Suppressor macrophage treated with lipopolysaccharide for 4 hours (primary cell): Measurements from ENCODE around the gene REPIN1.
A peak's percentile ranks its signal among the peaks of the same experiment; 100 is the strongest.

ENCODE experiments used
- DNase-seq: peaks from one replicate; pipeline ENCODE4 v3.0.0-alpha.2; 2020

The REPIN1 gene

GRCh38 chr7:150361402-150361801 lies 7.2 kb upstream of the REPIN1 start:
- no peak for DNase-seq

DNA sequence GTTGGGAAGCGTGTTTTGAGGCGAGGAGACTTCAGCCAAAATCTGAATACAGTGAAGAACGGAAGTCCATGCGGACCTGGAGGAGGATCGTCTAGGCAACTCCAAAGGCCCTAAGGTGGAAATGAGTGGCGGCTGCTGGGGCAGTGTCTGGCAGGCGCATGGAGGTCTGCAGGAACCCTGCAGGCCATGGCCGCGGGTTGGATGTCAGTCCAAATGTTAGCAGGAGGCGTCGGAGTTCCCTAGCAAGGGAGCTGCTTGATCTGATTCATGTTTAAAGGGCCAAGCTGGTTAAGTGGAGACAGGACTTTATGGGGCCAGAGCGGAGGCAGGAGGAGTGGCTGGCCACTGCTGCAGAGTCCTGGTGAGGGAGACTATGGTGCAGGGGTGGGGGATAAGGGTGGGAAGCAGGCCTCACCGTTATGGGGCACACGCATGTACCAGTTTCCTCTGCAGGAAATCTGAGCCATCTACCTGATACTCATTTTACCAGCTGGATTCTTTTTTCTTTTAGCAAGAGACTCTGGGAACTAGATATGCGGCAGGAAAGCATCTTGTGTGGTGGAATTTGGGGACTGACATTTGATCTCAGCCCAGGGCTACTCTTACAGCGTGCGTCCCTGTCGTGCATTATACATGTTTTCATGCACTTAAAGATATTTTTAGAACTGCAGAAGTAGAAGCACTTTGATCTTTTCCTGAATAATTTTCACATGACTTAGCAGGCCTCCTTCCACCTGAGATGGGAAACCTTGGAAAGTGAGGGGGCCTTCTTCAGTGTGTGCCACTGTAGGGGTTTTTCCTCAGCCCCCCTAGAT lies 6.6 kb upstream of the REPIN1 start:
- DNase-seq: no peak

GRCh38 chr7:150363370-150363769 lies 5.3 kb upstream of the REPIN1 start:
- DNase-seq: no peak

GRCh38 chr7:150363872-150364271 lies 4.8 kb upstream of the REPIN1 start:
- DNase-seq: peak; percentile 83

GRCh38 chr7:150365194-150365593 lies 3.4 kb upstream of the REPIN1 start:
- no peak for DNase-seq

DNA sequence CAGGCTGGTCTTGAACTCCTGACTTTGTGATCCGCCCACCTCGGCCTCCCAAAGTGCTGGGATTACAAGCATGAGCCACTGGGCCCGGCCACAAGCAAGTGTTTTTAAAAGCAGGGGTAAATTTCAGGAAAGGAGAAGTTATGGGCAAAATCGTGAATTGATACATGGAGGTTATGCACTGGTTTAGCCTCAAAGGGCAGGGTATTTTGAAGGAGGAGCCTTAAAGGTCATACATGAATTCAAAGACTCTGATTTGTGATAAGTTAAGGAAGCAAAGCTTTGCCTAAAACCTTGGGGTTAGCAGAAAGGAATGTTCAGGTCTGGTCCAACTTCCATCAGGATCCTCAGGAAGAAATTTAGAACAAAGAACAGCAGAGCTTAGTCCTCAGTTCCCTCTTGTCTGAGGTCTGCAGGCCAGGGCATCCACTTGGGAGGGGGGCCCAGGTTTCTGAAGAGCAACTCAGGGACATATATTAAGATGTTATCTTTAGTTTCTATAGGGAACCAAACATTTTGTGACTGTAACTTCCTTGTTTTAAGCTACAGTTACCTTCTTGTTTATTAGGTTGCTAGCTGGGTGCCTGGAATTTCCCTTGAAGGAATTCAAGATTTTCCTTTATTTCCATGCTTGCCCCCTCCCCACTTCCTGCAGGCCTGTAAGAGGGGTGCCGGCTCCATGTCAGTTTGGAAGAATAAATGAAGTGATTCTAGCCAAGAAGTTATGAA lies 2.8 kb upstream of the REPIN1 start:
- DNase-seq: peak; percentile 62

- no peak for DNase-seq
These were observed 936 bp upstream of the REPIN1 start for GRCh38 chr7:150367677-150368095.

- peak; percentile 41 for DNase-seq
These were observed 494 bp downstream of the REPIN1 start for GRCh38 chr7:150368884-150369747.

GRCh38 chr7:150369748-150370501 lies 1.3 kb downstream of the REPIN1 start:
- no peak for DNase-seq

DNA sequence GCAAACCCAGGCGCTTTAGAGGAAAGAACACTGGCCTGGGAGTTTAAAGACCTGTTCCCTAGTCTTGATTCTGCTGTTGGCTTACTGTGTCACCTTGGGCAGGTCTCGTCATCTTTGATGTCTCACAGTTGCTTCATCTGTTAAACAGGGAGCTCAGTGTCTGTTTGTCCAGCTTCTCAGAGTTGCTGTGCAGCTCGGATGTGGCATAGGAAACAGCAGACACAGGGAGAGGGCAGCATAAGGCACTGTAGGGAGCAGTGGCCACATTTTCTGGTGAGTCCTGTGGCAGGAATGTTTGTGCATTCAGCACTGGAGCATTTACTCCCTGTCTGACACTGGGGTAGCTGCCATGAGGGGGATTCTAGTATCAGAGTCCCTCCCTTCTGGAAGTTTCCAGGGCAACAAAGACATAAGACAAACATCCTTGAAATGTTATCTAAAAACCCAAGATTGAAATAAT lies 2.0 kb downstream of the REPIN1 start:
- DNase-seq: no peak

- no peak for DNase-seq
These were observed 2.7 kb downstream of the REPIN1 start for GRCh38 chr7:150371131-150371995.

GRCh38 chr7:150371996-150372270 lies 3.3 kb downstream of the REPIN1 start:
- DNase-seq: no peak

DNA sequence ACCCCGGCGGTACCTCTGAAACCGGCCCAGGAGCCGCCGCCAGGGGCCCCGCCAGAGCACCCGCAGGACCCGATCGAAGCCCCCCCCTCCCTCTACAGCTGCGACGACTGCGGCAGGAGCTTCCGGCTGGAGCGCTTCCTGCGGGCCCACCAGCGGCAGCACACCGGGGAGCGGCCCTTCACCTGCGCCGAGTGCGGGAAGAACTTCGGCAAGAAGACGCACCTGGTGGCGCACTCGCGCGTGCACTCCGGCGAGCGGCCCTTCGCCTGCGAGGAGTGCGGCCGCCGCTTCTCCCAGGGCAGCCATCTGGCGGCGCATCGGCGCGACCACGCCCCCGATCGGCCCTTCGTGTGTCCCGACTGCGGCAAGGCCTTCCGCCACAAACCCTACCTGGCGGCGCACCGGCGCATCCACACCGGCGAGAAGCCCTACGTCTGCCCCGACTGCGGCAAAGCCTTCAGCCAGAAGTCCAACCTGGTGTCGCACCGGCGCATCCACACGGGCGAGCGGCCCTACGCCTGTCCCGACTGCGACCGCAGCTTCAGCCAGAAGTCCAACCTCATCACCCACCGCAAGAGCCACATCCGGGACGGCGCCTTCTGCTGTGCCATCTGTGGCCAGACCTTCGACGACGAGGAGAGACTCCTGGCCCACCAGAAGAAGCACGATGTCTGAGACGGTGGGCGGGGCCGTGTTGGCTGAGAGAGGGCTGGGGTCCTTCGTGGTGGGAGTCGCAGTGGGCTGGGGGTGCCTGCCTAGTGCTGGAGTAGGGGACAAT lies 3.8 kb downstream of the REPIN1 start:
- DNase-seq: no peak

GRCh38 chr7:150373049-150373801 lies 4.6 kb downstream of the REPIN1 start:
- no peak for DNase-seq

- no peak for DNase-seq
These were observed 5.4 kb downstream of the REPIN1 start for GRCh38 chr7:150374026-150374425.

DNA sequence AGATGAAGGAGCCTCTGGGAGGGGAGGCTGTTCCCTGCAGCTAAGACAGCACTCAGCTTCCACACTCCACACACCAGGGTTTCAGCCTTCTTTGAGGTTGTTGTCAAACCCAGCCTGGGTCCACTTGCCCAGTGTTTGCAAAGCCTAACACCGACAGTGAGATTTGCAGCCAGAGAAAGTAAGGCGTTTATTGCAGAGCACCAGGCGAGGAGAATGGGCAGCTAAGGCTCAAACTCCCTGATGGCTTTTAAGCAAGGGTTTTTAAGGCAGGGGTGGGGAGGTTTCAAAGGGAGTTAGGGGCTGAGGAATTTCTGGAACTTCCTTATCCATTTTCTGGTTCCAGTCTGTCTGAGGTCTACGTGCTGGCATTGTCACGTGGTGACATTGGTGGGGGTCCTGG lies 5.8 kb downstream of the REPIN1 start:
- DNase-seq: no peak

DNA sequence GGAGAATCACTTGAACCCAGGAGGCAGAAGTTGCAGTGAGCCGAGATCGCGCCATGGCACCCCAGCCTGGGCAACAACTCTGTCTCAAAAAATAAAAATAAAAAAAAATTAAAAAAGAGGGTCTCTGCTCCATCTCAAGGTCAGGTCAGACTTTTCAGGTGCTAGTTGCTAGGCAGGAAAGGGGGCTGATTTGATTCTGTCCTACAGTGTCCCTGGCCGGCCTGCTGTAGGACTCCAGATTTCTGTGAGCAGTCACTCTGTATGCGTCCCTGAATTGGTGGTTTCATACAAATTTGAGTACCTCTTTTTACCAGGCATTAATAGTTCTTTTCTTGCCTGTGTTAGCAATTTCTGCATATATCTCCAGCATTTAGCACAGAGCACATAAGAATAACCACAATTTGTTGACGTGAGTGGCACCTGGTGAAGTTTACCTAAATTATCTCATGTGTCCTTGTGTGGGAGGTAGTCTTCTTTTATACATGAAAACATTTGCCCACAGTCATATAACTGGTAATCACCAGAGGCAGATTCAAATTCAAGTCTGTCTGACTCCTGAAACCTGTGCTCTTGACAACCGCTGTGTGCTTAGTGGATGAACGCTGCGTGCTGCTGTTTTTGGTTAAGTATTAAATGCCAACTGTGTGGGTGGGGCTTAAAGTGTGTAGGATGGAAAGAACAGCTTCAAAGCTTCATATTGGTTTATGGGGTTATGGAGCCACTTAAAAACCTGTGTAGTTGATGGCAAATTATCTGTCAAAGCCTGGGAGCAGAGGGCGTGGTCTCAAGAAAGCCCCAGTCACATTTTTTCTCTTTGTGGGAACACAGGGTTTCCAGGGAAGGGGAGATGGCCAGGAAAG lies 7.3 kb downstream of the REPIN1 start:
- DNase-seq: no peak

GRCh38 chr7:150376560-150376959 lies 7.9 kb downstream of the REPIN1 start:
- DNase-seq: no peak

DNA sequence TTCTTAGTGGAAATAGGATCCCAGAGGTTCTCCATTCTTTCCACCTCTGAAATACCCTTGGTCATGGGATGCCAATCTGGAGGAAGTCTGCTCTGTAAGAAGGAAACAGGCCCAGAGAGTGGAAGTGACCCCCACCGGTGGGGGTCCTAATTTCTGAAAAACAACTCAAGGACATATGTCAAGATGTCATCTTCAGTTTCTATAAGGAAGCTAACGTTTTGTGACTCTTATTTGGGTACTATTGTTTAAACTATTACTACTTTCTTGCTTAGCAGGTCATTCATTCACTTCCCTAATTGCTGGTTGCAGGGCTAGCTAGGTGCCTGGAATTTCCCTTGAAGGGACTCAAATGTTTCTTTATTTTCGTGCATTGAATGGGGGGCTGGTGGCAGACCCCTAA lies 8.6 kb downstream of the REPIN1 start:
- peak; percentile 51 for DNase-seq
